ENCODE measurements around the gene BHLHE41.

GRCh38 chr12:26095186-26095585 lies 29.7 kb downstream of the BHLHE41 start:
- no peak for TF ChIP-seq EZH2 (IDR thresholded peaks at IDR 0.05; ENCODE audit: low read length, missing control alignments)
- TF ChIP-seq CTCF (conservative IDR thresholded peaks at IDR 0.05 in 1 of 2, IDR thresholded peaks at IDR 0.05 in 1 of 2; ENCODE audit: low read depth in 1 of 2, low read length in 2 of 2), result no peak

Measured in fibroblast of lung (primary cell).